ENCODE data around the gene TRPC4.

DNA sequence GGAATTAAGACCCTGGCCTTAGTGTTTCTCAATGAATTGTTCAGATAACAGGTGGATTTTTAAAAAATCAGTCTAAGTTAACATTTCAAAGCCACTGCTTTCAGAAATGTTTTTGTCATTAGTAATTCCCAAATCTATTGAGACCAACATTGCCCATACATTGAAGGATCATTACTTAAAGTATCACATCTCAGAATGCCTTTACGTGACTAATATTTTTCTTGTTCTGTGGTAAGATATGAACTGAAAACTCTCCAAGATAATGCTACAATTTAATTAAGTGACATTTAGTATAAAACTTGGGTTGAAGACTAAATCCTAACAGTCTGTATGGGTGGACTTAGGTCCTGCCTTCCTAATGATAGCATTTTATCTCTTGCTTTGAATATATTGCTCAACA lies 211.6 kb downstream of the TRPC4 start:
- TF ChIP-seq, protein P1, sequence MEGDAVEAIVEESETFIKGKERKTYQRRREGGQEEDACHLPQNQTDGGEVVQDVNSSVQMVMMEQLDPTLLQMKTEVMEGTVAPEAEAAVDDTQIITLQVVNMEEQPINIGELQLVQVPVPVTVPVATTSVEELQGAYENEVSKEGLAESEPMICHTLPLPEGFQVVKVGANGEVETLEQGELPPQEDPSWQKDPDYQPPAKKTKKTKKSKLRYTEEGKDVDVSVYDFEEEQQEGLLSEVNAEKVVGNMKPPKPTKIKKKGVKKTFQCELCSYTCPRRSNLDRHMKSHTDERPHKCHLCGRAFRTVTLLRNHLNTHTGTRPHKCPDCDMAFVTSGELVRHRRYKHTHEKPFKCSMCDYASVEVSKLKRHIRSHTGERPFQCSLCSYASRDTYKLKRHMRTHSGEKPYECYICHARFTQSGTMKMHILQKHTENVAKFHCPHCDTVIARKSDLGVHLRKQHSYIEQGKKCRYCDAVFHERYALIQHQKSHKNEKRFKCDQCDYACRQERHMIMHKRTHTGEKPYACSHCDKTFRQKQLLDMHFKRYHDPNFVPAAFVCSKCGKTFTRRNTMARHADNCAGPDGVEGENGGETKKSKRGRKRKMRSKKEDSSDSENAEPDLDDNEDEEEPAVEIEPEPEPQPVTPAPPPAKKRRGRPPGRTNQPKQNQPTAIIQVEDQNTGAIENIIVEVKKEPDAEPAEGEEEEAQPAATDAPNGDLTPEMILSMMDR (IDR thresholded peaks at IDR 0.05): no peak
- no peak for TF ChIP-seq ZNF263 (CRISPR knock-in tag; IDR thresholded peaks at IDR 0.05; ENCODE audit: low read depth)
- TF ChIP-seq NR1H2 (CRISPR knock-in tag; IDR thresholded peaks at IDR 0.05): no peak
- TF ChIP-seq SOX15 (CRISPR knock-in tag; IDR thresholded peaks at IDR 0.05): no peak
- no peak for TF ChIP-seq CBFB (CRISPR knock-in tag; IDR thresholded peaks at IDR 0.05; ENCODE audit: low read depth)
- TF ChIP-seq SP1 (CRISPR knock-in tag; conservative IDR thresholded peaks at IDR 0.05): no peak

All from WTC11 (cell line).